IPS-20b (cell line): ENCODE data around the gene NIPAL3.

Experiments used
- H3K27ac ChIP-seq: one replicate; pipeline ENCODE4 v1.5.1; 2013; ENCODE audit warnings: low read length
- H3K27me3 ChIP-seq: 2 replicates; pipeline ENCODE4 v1.6.1; 2013; ENCODE audit warnings: mild to moderate bottlenecking, low read length, inconsistent platforms; ENCODE audit not compliant: insufficient read depth
- H3K36me3 ChIP-seq: 2 replicates; pipeline ENCODE4 v1.6.1; 2013; ENCODE audit warnings: low read depth, mild to moderate bottlenecking, inconsistent platforms, low read length, moderate library complexity; ENCODE audit not compliant: insufficient read depth
- H3K4me1 ChIP-seq: 2 replicates; pipeline ENCODE4 v1.6.1; 2013; ENCODE audit warnings: mild to moderate bottlenecking, control low read depth, inconsistent platforms, low read length, moderate library complexity; ENCODE audit not compliant: insufficient read depth
- H3K4me3 ChIP-seq: 2 replicates; pipeline ENCODE4 v1.5.1; 2013; ENCODE audit warnings: mild to moderate bottlenecking, low read length, inconsistent platforms
- H3K9ac ChIP-seq: 2 replicates; pipeline ENCODE4 v1.6.1; 2013; ENCODE audit warnings: low read depth, mild to moderate bottlenecking, inconsistent platforms, low read length, moderate library complexity
- H3K9me3 ChIP-seq: 2 replicates; pipeline ENCODE4 v1.6.1; 2013; ENCODE audit warnings: mild to moderate bottlenecking, low read depth, low read length, inconsistent platforms; ENCODE audit not compliant: insufficient read depth

Gene NIPAL3

DNA sequence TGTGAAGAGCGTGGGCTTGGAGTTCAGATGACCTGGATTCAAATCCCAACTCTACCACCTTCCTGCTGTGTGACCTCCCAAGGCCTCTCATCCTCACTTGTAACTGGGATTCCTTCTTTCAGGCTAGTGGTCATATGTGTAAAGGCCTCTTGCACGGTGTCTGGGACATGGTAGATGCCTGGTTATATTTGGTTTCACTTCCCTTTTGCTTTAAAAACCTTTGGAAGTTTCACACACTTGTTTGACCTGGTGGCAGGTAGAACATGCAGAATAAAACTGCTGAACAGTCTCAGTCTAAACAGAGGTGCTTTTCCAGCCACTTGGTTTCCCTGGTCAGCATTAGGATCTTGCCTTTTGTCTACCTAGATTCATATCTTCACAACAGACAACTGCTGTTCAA, 50.0 kb downstream of the NIPAL3 start:
- H3K4me1 ChIP-seq = peaks cover 29% of the 10 kb centered on the region
- no peak overlapping the region; the same call in 1 of the 2 replicates for H3K9ac ChIP-seq
- no peaks in the 10 kb centered on the region for H3K36me3 ChIP-seq
- no peaks in the 10 kb centered on the region for H3K27me3 ChIP-seq
- no peak overlapping the region for H3K4me3 ChIP-seq
- H3K9me3 ChIP-seq = no peaks in the 10 kb centered on the region
- H3K27ac ChIP-seq = peak overlapping the region; percentile 33

DNA sequence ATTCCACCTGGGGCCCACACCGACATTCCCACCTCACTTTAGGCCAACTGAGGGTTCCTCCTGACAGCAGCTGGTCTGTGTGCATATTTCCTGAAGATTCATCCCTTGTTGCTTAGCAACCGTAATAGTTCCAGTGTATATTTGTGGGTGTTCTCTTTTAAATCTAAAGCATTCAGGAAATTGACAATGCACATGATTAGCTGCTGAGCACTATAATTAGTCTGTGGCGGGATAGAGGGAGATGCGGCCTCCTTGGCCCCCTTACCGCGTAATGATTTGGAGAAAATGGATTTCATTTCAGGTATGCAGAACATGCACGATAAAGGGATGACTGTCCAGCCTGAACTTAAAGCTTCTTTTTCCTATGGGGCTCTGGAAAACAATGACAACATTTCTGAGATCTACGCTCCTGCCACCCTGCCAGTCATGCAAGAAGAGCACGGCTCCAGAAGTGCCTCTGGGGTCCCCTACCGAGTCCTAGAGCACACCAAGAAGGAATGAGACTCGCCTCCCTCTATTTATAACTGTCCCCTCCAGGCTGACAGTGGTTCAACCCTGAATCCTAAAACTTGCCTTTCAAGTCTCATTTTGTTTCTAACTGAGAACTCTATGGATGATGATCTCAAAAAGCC, 53.2 kb downstream of the NIPAL3 start:
- Histone ChIP-seq H3K27ac (no peak overlapping the region), H3K9ac (no peak overlapping the region), H3K4me1 (peaks cover 24% of the 10 kb centered on the region), H3K4me3 (no peak overlapping the region), H3K9me3 (no peaks in the 10 kb centered on the region), H3K27me3 (no peaks in the 10 kb centered on the region), H3K36me3 (no peaks in the 10 kb centered on the region)

DNA sequence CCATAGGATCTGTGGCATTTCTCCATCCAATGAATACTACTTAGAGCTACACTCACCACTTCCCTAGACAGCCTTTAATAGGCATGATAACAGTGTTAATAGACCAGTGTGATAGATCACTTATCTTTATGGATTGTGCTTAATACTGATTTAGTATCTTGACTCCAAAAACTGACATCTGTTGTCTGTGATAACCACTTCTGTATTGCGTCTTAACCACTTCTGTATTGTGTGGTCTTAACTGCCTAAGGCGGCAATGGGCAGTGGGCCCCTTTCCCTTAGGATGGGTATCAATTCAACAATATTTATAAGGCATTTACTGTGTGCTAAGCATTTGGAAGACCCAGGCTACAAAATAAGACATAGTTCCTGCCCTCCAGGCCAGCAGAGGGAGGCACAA, 55.0 kb downstream of the NIPAL3 start:
- Histone ChIP-seq H3K4me3 (no peak overlapping the region), H3K27me3 (no peaks in the 10 kb centered on the region), H3K27ac (no peak overlapping the region), H3K9me3 (no peaks in the 10 kb centered on the region), H3K36me3 (no peaks in the 10 kb centered on the region), H3K4me1 (peaks cover 6% of the 10 kb centered on the region), H3K9ac (no peak overlapping the region)

DNA sequence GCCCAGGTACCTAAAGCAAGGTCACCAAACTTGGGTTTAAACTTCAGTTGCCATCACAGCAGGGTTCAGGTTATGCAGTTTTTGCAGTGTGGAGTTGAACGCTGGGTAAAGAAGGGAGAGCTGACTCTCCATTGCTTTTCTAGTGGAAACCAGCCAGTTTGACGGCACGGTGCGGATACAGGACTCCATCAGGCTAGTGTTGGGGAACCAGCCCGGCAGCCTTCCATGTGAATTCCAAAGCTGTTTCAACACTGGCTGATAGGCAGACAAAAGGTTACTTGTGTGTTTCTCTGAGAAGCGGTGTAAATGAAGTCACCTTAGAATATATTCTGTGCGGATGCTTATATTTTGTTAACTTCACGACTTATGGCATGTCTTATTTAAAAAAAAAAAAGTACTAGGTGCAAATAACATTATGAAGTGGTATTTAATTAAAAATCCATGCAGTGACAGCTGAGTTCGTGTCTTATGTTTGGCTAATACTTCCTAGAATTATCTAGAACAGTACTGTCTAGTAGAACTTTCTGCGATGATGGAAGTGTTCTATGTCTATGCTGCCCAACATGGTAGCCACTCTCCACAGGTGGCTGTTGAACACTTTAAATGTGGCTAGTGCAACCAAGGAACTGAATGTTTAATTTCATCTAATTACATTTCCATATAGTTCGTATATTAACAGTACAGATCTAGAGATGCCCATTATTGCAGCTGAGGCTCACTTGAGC, 57.1 kb downstream of the NIPAL3 start:
- no peaks in the 10 kb centered on the region; the same call in 1 of the 2 replicates for H3K4me1 ChIP-seq
- H3K27ac ChIP-seq = no peak overlapping the region
- no peaks in the 10 kb centered on the region for H3K27me3 ChIP-seq
- no peaks in the 10 kb centered on the region for H3K9me3 ChIP-seq
- H3K4me3 ChIP-seq = no peak overlapping the region
- H3K9ac ChIP-seq = no peak overlapping the region
- H3K36me3 ChIP-seq = no peaks in the 10 kb centered on the region

DNA sequence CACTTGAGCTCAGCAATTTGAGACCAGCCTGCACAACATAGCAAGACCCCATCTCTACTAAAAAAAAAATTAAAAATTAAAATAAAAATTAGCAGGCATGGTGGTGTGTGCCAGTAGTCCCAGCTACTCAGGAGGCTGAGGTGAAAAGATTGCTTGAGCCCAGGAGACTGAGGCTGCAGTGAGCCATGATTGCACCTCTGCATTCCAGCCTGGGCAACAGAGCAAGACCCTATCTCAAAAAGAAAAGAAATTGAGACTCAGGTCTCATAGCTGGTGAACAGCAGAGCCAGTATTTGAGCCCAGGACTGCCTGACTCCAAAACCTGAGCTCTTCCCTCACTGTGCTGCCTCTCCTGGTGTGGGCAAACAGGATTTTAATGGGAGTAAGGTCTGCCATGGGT, 58.6 kb downstream of the NIPAL3 start:
- no peaks in the 10 kb centered on the region for H3K36me3 ChIP-seq
- H3K4me1 ChIP-seq = no peaks in the 10 kb centered on the region; the same call in 1 of the 2 replicates
- H3K9me3 ChIP-seq = no peaks in the 10 kb centered on the region
- H3K27me3 ChIP-seq = no peaks in the 10 kb centered on the region
- H3K27ac ChIP-seq = no peak overlapping the region
- H3K4me3 ChIP-seq = no peak overlapping the region
- no peak overlapping the region for H3K9ac ChIP-seq

DNA sequence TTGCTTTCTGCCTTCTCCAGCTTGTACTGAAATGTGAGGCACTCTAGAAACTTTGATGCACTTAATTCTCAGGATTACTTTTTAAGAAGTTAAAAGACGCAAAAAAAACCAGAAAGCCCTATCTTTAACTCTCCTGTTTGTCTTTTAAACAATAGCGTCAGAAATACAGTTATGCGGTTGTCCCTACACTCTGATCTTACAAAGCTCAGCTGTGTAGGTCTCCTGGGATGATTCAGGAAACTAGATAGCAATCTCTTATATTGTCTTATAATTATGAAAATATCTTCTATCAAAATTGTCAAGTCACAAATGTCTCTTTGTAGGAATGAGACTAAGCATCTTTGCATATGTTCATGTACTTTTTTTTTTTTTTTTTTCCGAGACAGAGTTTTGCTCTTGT, 60.1 kb downstream of the NIPAL3 start:
- H3K36me3 ChIP-seq = no peaks in the 10 kb centered on the region
- no peaks in the 10 kb centered on the region for H3K4me1 ChIP-seq
- H3K4me3 ChIP-seq = no peak overlapping the region
- no peaks in the 10 kb centered on the region for H3K27me3 ChIP-seq
- H3K9ac ChIP-seq = no peak overlapping the region
- no peaks in the 10 kb centered on the region for H3K9me3 ChIP-seq
- H3K27ac ChIP-seq = no peak overlapping the region

DNA sequence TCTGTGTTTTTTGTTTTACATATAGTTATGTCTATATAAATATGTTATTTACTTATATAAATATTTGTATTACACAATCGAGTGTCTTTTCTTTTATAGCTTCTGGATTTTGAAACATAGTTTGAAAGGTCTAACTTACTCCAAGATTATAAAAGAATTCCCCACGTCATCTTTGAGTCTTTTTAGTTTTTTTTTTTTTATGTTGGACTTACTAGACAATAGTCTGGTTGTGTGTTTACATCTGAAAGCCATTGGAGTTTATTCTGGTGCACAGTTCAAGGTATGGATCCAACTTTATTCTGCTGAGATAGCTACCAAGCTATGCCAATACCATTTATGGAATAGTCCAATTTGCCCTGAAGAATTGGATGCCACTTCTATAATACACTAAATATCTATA, 61.0 kb downstream of the NIPAL3 start:
- H3K4me3 ChIP-seq = no peak overlapping the region
- no peak overlapping the region for H3K27ac ChIP-seq
- H3K36me3 ChIP-seq = no peaks in the 10 kb centered on the region
- no peaks in the 10 kb centered on the region for H3K27me3 ChIP-seq
- no peak overlapping the region for H3K9ac ChIP-seq
- no peaks in the 10 kb centered on the region; the same call in 1 of the 2 replicates for H3K4me1 ChIP-seq
- no peaks in the 10 kb centered on the region for H3K9me3 ChIP-seq

DNA sequence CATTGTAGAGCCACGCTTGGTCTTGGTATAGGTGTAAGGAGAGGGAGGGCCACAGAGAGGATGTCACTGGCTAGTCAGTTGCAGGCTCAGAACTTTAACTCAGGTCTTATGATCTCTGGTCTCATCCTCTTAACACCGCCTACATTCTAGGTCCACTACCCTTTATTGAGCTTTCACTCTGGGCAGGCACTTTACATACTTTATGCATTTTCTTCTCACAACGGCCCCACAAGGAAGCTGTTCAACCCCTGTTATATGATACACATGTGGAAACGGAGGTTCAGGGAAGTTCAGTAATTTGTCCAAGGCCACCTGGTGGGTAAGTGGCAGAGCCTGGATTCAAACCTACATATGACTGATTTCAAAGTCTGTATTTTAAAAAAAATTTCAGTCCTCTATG, 61.7 kb downstream of the NIPAL3 start:
- no peak overlapping the region for H3K27ac ChIP-seq
- H3K9me3 ChIP-seq = no peaks in the 10 kb centered on the region
- no peaks in the 10 kb centered on the region; the same call in 1 of the 2 replicates for H3K4me1 ChIP-seq
- H3K27me3 ChIP-seq = no peaks in the 10 kb centered on the region
- no peaks in the 10 kb centered on the region for H3K36me3 ChIP-seq
- H3K9ac ChIP-seq = no peak overlapping the region
- no peak overlapping the region for H3K4me3 ChIP-seq

DNA sequence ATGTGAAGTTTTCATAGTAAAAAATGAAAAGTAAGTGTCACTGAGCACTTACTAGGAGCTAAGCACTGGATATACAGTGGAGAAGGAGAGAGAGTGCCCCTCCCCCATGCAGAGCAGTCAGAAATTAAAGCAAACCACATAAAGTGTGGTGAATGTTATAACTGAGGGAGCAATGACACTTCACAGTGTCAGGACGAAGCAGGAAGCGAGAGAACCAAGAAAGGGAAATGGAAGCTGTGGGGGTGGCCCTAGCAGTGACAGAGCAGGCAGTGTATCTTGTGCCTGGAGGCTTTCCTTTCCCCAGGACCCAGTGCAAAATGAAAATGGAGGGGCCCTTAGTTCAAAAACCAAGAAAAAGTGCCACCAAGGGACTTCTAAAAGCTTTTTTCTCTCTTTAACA, 65.5 kb downstream of the NIPAL3 start:
- Histone ChIP-seq H3K27ac (no peak overlapping the region), H3K27me3 (no peaks in the 10 kb centered on the region), H3K9me3 (no peaks in the 10 kb centered on the region), H3K4me1 (no peaks in the 10 kb centered on the region; the same call in 1 of the 2 replicates), H3K4me3 (no peak overlapping the region), H3K9ac (no peak overlapping the region), H3K36me3 (no peaks in the 10 kb centered on the region)

DNA sequence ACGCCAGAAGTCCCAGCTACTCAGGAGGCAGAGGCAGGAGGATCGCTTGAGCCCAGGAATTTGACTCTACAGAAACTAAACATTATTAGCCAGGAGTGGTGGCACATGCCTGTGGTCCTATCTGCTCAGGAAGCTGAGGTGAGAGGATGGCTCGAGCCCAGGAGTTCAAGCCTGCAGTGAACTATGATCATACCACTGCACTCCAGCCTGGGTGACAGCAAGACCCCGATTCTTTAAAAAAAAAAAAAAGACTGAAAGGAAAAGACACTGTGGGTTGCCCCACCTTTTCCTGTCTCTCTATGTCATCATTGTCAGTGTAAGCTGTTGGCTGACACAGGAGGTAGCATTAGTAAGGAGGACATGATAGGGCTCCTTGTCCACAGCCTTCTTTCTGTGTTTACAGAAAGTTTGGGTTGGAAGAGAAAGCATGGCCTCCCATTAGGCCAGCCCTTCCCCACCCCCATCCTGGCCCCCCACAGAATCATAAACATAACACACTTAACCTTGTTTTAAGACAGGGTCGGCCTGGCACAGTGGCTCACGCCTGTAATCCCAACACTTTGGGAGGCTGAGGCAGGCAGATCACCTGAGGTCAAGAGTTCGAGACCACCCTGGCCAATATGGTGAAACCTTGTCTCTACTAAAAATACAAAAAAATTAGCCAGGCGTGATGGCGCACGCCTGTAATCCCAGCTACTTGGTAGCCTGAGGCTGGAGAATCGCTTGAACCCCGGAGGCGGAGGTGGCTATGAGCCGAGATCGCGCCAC, 66.4 kb downstream of the NIPAL3 start:
- H3K27me3 ChIP-seq = no peaks in the 10 kb centered on the region
- H3K4me1 ChIP-seq = no peaks in the 10 kb centered on the region; the same call in 1 of the 2 replicates
- no peak overlapping the region for H3K27ac ChIP-seq
- H3K9me3 ChIP-seq = no peaks in the 10 kb centered on the region
- H3K4me3 ChIP-seq = no peak overlapping the region
- no peak overlapping the region for H3K9ac ChIP-seq
- no peaks in the 10 kb centered on the region for H3K36me3 ChIP-seq

DNA sequence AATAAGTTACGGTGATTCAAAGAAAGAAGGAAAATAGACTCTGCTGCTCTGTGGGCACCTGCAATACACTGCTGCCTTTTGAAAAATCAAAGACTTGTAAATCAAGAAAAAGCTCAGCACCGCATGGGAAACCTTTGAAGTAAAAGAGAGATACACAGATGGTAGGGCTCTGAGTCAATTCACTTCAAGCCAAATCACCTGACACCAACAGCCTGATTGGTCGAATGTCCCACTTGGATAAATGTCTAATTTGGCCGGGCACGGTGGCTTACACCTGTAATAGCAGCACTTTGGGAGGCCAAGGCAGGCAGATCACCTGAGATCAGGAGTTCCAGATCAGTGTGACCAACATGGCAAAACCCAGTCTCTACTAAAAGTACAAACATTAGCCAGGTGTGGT, 67.8 kb downstream of the NIPAL3 start:
- Histone ChIP-seq H3K9ac (no peak overlapping the region), H3K9me3 (no peaks in the 10 kb centered on the region), H3K4me1 (no peaks in the 10 kb centered on the region; the same call in 1 of the 2 replicates), H3K27me3 (no peaks in the 10 kb centered on the region), H3K36me3 (no peaks in the 10 kb centered on the region), H3K4me3 (no peak overlapping the region), H3K27ac (no peak overlapping the region)
